H9 (cell line): ENCODE results near the gene MAPK6. TPM values are rescaled to one million over a fixed set of nuclear protein-coding genes. Genes with fewer than 3 reads are reported as not detected.

Experiments
- DNase-seq: peaks from one replicate; pipeline ENCODE4 v3.0.0-alpha.2; 2017
- H2AFZ ChIP-seq: one replicate; pipeline ENCODE4 v1.6.1; 2013; ENCODE audit warnings: mild to moderate bottlenecking, low read length, control low read depth, moderate library complexity
- H2AK5ac ChIP-seq: 2 replicates; pipeline ENCODE4 v1.6.1; 2013; ENCODE audit warnings: low read length, control low read depth, mixed read lengths; ENCODE audit not compliant: insufficient read length
- H2BK120ac ChIP-seq: one replicate; pipeline ENCODE4 v1.6.1; 2013; ENCODE audit warnings: low read depth, mild to moderate bottlenecking, low read length, control low read depth, inconsistent platforms; ENCODE audit not compliant: poor library complexity, severe bottlenecking
- H2BK12ac ChIP-seq: 2 replicates; pipeline ENCODE4 v1.6.1; 2013; ENCODE audit warnings: low read length, control low read depth, mixed read lengths, low read depth; ENCODE audit not compliant: insufficient read length
- H2BK15ac ChIP-seq: 2 replicates; pipeline ENCODE4 v1.6.1; 2013; ENCODE audit warnings: low read depth, low read length, control low read depth
- H2BK20ac ChIP-seq: one replicate; pipeline ENCODE4 v1.6.1; 2013; ENCODE audit warnings: low read depth, mild to moderate bottlenecking, low read length, control low read depth, inconsistent platforms; ENCODE audit not compliant: poor library complexity, severe bottlenecking
- H2BK5ac ChIP-seq: 2 replicates; pipeline ENCODE4 v1.6.1; 2013; ENCODE audit warnings: low read length, control low read depth, mixed read lengths; ENCODE audit not compliant: insufficient read length
- H3K14ac ChIP-seq: 2 replicates; pipeline ENCODE4 v1.6.1; 2013; ENCODE audit warnings: low read length, control low read depth; ENCODE audit not compliant: insufficient read depth
- H3K18ac ChIP-seq: 2 replicates; pipeline ENCODE4 v1.6.1; 2013; ENCODE audit warnings: low read depth, mild to moderate bottlenecking, mixed read lengths, low read length, control low read depth; ENCODE audit not compliant: insufficient read length
- H3K23ac ChIP-seq: 2 replicates; pipeline ENCODE4 v1.6.1; 2013; ENCODE audit warnings: low read length, control low read depth, mixed read lengths, low read depth; ENCODE audit not compliant: insufficient read length
- H3K23me2 ChIP-seq: 2 replicates; pipeline ENCODE4 v1.6.1; 2013; ENCODE audit warnings: low read depth, mild to moderate bottlenecking, mixed read lengths, low read length, control low read depth; ENCODE audit not compliant: insufficient read length, poor library complexity, severe bottlenecking
- H3K27ac ChIP-seq: 2 replicates; pipeline ENCODE4 v1.5.1; 2013; ENCODE audit warnings: low read length, control low read depth, mixed read lengths, low read depth; ENCODE audit not compliant: insufficient read length
- H3K27me3 ChIP-seq: 2 replicates; pipeline ENCODE4 v1.6.1; 2013; ENCODE audit warnings: low read length, control low read depth, inconsistent platforms; ENCODE audit not compliant: insufficient read depth
- H3K4ac ChIP-seq: 2 replicates; pipeline ENCODE4 v1.6.1; 2013; ENCODE audit warnings: low read depth, mild to moderate bottlenecking, control low read depth, inconsistent platforms, low read length, moderate library complexity
- H3K4me1 ChIP-seq: 2 replicates; pipeline ENCODE4 v1.6.1; 2013; ENCODE audit warnings: low read length, control low read depth, inconsistent platforms; ENCODE audit not compliant: insufficient read depth
- H3K4me2 ChIP-seq: 2 replicates; pipeline ENCODE4 v1.6.1; 2013; ENCODE audit warnings: low read length, control low read depth, mixed read lengths; ENCODE audit not compliant: insufficient read length, insufficient read depth
- H3K56ac ChIP-seq: 2 replicates; pipeline ENCODE4 v1.6.1; 2013; ENCODE audit warnings: low read depth, mild to moderate bottlenecking, mixed read lengths, low read length, control low read depth; ENCODE audit not compliant: insufficient read length
- H3K79me1 ChIP-seq: 2 replicates; pipeline ENCODE4 v1.6.1; 2013; ENCODE audit warnings: low read depth, mild to moderate bottlenecking, moderate library complexity, low read length, control low read depth, inconsistent platforms; ENCODE audit not compliant: insufficient read depth, poor library complexity, severe bottlenecking
- H3K79me2 ChIP-seq: 2 replicates; pipeline ENCODE4 v1.6.1; 2013; ENCODE audit warnings: low read length, control low read depth, inconsistent platforms; ENCODE audit not compliant: insufficient read depth
- H3K9ac ChIP-seq: 2 replicates; pipeline ENCODE4 v1.6.1; 2013; ENCODE audit warnings: low read length, control low read depth, mixed read lengths; ENCODE audit not compliant: insufficient read length; ENCODE audit errors: extremely low read depth
- H3K9me3 ChIP-seq: one replicate; pipeline ENCODE4 v1.6.1; 2013; ENCODE audit warnings: low read depth, low read length, inconsistent platforms; ENCODE audit not compliant: control insufficient read depth
- H3T11ph ChIP-seq: one replicate; pipeline ENCODE4 v1.6.1; 2013; ENCODE audit warnings: mild to moderate bottlenecking, low read length, control low read depth, inconsistent platforms
- H4K20me1 ChIP-seq: one replicate; pipeline ENCODE4 v1.6.1; 2013; ENCODE audit not compliant: control insufficient read depth, insufficient read length, insufficient read depth
- H4K5ac ChIP-seq: 2 replicates; pipeline ENCODE4 v1.6.1; 2013; ENCODE audit warnings: low read depth, mild to moderate bottlenecking, mixed read lengths, low read length, control low read depth; ENCODE audit not compliant: insufficient read length
- H4K8ac ChIP-seq: replicated peaks from 2 replicates; pipeline ENCODE4 v1.6.1; 2013; ENCODE audit warnings: low read length, control low read depth, mixed read lengths, low read depth; ENCODE audit not compliant: insufficient read length
- H4K91ac ChIP-seq: 2 replicates; pipeline ENCODE4 v1.6.1; 2013; ENCODE audit warnings: low read depth, mild to moderate bottlenecking, moderate library complexity, mixed read lengths, low read length, control low read depth; ENCODE audit not compliant: insufficient read length
- H3K27ac Mint-ChIP-seq, 3 experiments: 2 replicates in 2 of 3; 3 replicates in 1 of 3; pipeline ENCODE4 v1.8.0; 2020 to 2021; ENCODE audit warnings: mixed read lengths in 3 of 3, mild to moderate bottlenecking in 1 of 3, moderate library complexity in 1 of 3
- H3K27me3 Mint-ChIP-seq: 2 replicates; pipeline ENCODE4 v1.8.0; 2021; ENCODE audit warnings: low read depth, mild to moderate bottlenecking, moderate library complexity, mixed read lengths
- H3K36me3 Mint-ChIP-seq, 3 experiments: 2 replicates in 2 of 3; 3 replicates in 1 of 3; pipeline ENCODE4 v1.8.0; 2020 to 2021; ENCODE audit warnings: low read depth in 3 of 3, mixed read lengths in 3 of 3; ENCODE audit not compliant: insufficient read depth in 1 of 3
- H3K4me1 Mint-ChIP-seq, 2 experiments: 2 replicates each; pipeline ENCODE4 v1.8.0; 2020; ENCODE audit warnings: mixed read lengths in 2 of 2
- H3K4me3 Mint-ChIP-seq, 2 experiments: 2 replicates in 1 of 2; 3 replicates in 1 of 2; pipeline ENCODE4 v1.8.0; 2020 to 2021; ENCODE audit warnings: mild to moderate bottlenecking in 2 of 2, mixed read lengths in 2 of 2, moderate library complexity in 1 of 2
- H3K9me3 Mint-ChIP-seq, 2 experiments: 2 replicates in 1 of 2; 3 replicates in 1 of 2; pipeline ENCODE4 v1.8.0; 2020; ENCODE audit warnings: mild to moderate bottlenecking in 2 of 2, mixed read lengths in 2 of 2, moderate library complexity in 1 of 2
- WGBS: extraction: QIAGEN DNeasy Blood & Tissue Kit; methylation state at CpG from one replicate; pipeline ENCODE4 v1.1.7; 2013; ENCODE audit warnings: missing lambda C conversion rate, low lambda C conversion rate, mixed read lengths; ENCODE audit not compliant: insufficient read length; ENCODE audit errors: extremely low coverage; 5-methylcytosine and 5-hydroxymethylcytosine counted together
- total RNA-seq: library from RNA; stranded (reverse); gene quantifications from 2 replicates; pipeline ENCODE4 v1.2.1, GENCODE V29; 2021
- TF ChIP-seq, protein P1 (sequence below): fragments of 200-600 bp; sonication (generic); conservative IDR thresholded peaks from 3 replicates; pipeline ENCODE4 v1.8.0; 2021; ENCODE audit warnings: antibody characterized with exemption, mild to moderate bottlenecking

The MAPK6 gene
- total RNA-seq, 1 experiment from 2014 or later = 88.6 TPM

GRCh38 chr15:51973775-51974174 lies 45.2 kb upstream of the MAPK6 start:
- Mint-ChIP-seq H3K27me3 (no peaks in the 10 kb centered on the region; the same call in 1 of the 2 replicates), H3K4me3 (no peak overlapping the region), H3K36me3 (peaks cover 2 to 8% (median 4%) of the 10 kb centered on the region in 3 experiments; a peak in 6 of 7 replicates), H3K27ac (no peak overlapping the region), H3K4me1 (peaks cover 7 to 13% of the 10 kb centered on the region in 2 experiments), H3K9me3 (peaks cover 2 to 3% of the 10 kb centered on the region in 2 experiments; a peak in 2 of 5 replicates)
- H3K9ac ChIP-seq = no peak overlapping the region
- no peaks in the 10 kb centered on the region for H3K79me1 ChIP-seq
- H2AFZ ChIP-seq = no peak overlapping the region
- peaks cover 4% of the 10 kb centered on the region for H3K23me2 ChIP-seq
- no peak for DNase-seq
- no peak overlapping the region for H4K5ac ChIP-seq
- H3K4me1 ChIP-seq = no peaks in the 10 kb centered on the region
- no peaks in the 10 kb centered on the region for H4K20me1 ChIP-seq
- H4K91ac ChIP-seq = no peak overlapping the region
- H3K23ac ChIP-seq = no peak overlapping the region
- H2BK20ac ChIP-seq = no peak overlapping the region
- no peak overlapping the region for H2BK15ac ChIP-seq
- no peak overlapping the region for H2BK5ac ChIP-seq
- WGBS = no CpG with 5 or more reads among the region's 4 CpGs
- no peak overlapping the region for H3K27ac ChIP-seq
- TF ChIP-seq, protein P1, sequence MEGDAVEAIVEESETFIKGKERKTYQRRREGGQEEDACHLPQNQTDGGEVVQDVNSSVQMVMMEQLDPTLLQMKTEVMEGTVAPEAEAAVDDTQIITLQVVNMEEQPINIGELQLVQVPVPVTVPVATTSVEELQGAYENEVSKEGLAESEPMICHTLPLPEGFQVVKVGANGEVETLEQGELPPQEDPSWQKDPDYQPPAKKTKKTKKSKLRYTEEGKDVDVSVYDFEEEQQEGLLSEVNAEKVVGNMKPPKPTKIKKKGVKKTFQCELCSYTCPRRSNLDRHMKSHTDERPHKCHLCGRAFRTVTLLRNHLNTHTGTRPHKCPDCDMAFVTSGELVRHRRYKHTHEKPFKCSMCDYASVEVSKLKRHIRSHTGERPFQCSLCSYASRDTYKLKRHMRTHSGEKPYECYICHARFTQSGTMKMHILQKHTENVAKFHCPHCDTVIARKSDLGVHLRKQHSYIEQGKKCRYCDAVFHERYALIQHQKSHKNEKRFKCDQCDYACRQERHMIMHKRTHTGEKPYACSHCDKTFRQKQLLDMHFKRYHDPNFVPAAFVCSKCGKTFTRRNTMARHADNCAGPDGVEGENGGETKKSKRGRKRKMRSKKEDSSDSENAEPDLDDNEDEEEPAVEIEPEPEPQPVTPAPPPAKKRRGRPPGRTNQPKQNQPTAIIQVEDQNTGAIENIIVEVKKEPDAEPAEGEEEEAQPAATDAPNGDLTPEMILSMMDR = no peak
- no peaks in the 10 kb centered on the region for H3K9me3 ChIP-seq
- H3K56ac ChIP-seq = no peak overlapping the region
- H3K27me3 ChIP-seq = no peaks in the 10 kb centered on the region
- no peak overlapping the region for H3K18ac ChIP-seq
- no peak overlapping the region for H2BK120ac ChIP-seq
- no peak overlapping the region for H3K4ac ChIP-seq
- H2BK12ac ChIP-seq = no peak overlapping the region
- no peak overlapping the region for H3T11ph ChIP-seq
- H3K4me2 ChIP-seq = no peak overlapping the region
- no peak overlapping the region for H2AK5ac ChIP-seq
- no peak overlapping the region for H4K8ac ChIP-seq
- H3K14ac ChIP-seq = no peak overlapping the region
- peaks cover 16% of the 10 kb centered on the region; the same call in 1 of the 2 replicates for H3K79me2 ChIP-seq
